ENCODE measurements around the gene NPEPL1. TPM values are rescaled to one million over a fixed set of nuclear protein-coding genes. Genes with fewer than 3 reads are reported as not detected.
"Not testable (repeated sequence)": the region's sequence is repeated elsewhere in the genome, so short reads cannot be mapped to it uniquely, and the experiment has no call there.

Gene NPEPL1
- total and polyA plus RNA-seq, 8 donors: 15.3 to 134 (median 37.8) TPM

DNA sequence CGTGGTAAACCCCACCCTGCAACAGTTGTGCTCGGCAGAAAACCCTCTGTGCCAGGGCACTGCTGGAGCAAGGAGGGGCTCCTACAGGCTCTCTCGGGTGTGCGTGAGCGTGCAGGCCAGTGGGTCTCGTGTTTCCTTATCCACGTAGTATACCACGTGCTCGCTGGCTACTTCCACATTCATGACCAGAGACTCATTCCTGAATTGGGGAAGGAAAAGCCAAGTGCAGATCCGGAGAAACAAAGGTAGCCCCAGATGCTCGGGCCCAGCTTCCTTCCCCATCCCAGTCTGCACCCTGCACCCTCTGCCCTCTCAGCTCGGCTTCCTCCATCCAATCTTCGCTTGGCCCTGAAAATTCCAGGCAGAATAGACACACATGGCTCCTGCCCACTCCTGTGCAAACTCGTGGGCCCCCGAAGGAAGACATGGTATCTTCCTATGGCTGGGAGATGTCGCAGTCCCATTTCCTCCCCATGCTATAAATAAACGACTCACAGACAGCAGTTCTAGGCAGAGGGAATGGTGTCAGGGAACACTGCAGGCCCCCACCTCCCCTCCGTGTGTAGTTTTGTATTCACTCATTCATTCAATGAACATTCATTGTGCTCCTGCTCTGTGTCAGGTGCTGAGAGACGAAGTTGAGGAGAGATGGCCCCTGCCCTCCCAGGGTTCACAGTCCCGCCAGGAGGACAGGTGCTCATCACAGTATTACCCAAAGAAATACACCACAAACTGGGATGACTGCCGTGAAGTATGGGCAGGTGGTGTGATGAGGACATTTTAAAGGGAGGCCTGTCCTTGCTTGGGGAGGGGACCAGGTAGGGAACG is 29.6 kb downstream of the NPEPL1 start:
- no peaks in the 10 kb centered on the region for H3K36me3 ChIP-seq
- peaks cover 0 to 44% (median 9%) of the 10 kb centered on the region in 3 donors for H3K27me3 ChIP-seq
- no peaks in the 10 kb centered on the region for H3K4me1 ChIP-seq
- intact Hi-C loops (cut with DNase I; ENCODE audit: low total_unique reads): no loop called here
- TF ChIP-seq EP300 (IDR thresholded peaks at IDR 0.05) (no peak), POLR2A (IDR thresholded peaks at IDR 0.05) (no peak), CTCF (IDR thresholded peaks at IDR 0.05) (no peak), POLR2AphosphoS5 (IDR thresholded peaks at IDR 0.05) (no peak)
- WGBS, 5 donors: 57 to 76% (median 66%) methylated on average over 22 of the region's 22 CpGs
- no peaks in the 10 kb centered on the region for H3K9me3 ChIP-seq
- DNase-seq: peak; percentile 9 to 25
- H3K27ac ChIP-seq: no peak overlapping the region
- no peak overlapping the region for H3K4me3 ChIP-seq

DNA sequence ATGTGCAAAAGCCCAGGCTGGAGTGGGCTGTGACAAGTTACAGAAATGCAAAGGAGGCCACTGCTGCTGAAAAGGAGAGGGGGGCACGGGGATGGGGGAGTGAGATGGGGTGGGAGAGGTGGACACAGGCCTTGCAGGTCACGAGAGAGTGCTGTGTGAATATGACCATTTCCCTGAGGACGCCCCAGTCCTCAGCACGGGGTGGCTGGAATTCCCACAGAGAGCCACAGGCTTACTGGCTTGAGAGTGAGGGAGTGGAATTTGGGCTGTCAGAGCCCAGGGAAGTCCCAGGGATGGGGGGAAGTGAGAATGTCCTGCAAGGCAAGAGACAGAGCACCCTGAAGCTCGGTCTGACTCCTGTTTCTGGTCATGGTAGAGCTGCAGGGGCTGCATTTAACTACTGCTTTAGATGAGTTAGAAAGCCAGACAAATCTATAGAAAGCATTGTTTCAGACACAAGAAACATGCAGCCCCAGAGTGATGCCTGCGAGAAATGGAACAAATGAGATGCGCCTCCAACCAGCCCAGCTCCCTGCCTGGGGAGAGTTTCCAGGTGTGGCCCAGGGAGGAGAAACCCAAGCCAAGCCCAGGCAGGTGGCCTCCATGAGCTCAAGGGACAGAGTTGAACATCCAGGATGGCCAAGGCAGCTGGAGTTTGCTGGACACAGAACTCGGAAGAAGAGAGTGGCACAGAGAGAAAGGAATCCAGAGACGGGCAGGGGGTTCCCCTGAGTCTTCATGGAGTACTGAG is 30.5 kb downstream of the NPEPL1 start:
- Histone ChIP-seq H3K27ac (no peak overlapping the region), H3K4me3 (no peak overlapping the region), H3K9me3 (peaks cover 0 to 6% (median 0%) of the 10 kb centered on the region in 4 donors), H3K4me1 (no peaks in the 10 kb centered on the region), H3K27me3 (peaks cover 0 to 44% (median 9%) of the 10 kb centered on the region in 3 donors), H3K36me3 (no peaks in the 10 kb centered on the region)
- intact Hi-C loops (cut with DNase I; ENCODE audit: low total_unique reads): no loop called here
- TF ChIP-seq POLR2AphosphoS5 (IDR thresholded peaks at IDR 0.05) (no peak), CTCF (IDR thresholded peaks at IDR 0.05) (no peak), EP300 (IDR thresholded peaks at IDR 0.05) (no peak), POLR2A (IDR thresholded peaks at IDR 0.05) (no peak)
- 69 to 85% (median 71%) methylated on average over 9 of the region's 9 CpGs for WGBS, 5 donors
- DNase-seq: peak in 1 of 2 donors; percentile 1

DNA sequence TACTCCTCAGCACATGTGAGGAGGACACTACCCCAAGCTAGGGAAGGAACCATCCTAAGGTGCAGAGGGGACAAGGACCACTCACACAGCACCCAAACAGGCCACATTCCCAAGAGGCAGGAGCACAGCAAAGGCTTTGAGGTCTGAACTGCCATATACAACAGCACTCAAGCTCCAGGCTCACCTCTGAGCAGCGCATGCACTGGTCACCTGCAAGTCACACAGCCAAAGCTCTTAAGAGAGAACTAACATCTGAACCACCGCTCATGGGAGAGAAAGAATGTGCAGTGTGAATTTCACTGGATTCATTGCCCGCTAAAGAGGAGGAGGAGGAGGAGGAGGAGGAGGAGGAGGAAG is 31.0 kb downstream of the NPEPL1 start:
- no peaks in the 10 kb centered on the region for H3K36me3 ChIP-seq
- WGBS, 5 donors: 75 to 94% (median 89%) methylated on average over 3 of the region's 3 CpGs
- H3K27ac ChIP-seq: no peak overlapping the region
- H3K4me3 ChIP-seq: no peak overlapping the region
- DNase-seq: peak in 1 of 2 donors; percentile 0
- H3K9me3 ChIP-seq: peaks cover 0 to 6% (median 0%) of the 10 kb centered on the region in 4 donors
- no peaks in the 10 kb centered on the region for H3K4me1 ChIP-seq
- H3K27me3 ChIP-seq: peaks cover 0 to 44% (median 9%) of the 10 kb centered on the region in 3 donors
- intact Hi-C loops (cut with DNase I; ENCODE audit: low total_unique reads): no loop called here
- no peak for TF ChIP-seq POLR2AphosphoS5 (IDR thresholded peaks at IDR 0.05)
- no peak for TF ChIP-seq CTCF (IDR thresholded peaks at IDR 0.05)
- TF ChIP-seq EP300 (IDR thresholded peaks at IDR 0.05): no peak
- TF ChIP-seq POLR2A (IDR thresholded peaks at IDR 0.05): no peak

DNA sequence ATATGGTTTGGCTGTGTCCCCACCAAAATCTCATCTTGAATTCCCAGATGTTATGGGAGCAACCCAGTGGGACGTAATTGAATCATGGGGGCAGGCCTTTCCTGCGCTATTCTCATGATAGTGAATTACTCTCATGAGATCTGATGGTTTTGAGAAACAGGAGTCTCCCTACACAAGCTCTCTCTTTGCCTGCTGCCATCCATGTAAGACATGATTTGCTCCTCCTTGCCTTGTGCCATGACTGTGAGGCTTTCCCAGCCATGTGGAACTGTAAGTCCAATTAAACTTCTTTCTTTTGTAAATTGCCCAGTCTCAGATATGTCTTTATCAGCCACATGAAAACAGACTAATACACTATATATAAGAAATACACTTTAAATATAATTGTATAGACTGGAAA is 33.6 kb downstream of the NPEPL1 start:
- H3K36me3 ChIP-seq; H3K4me1 ChIP-seq; intact Hi-C loops (cut with DNase I; ENCODE audit: low total_unique reads); H3K27ac ChIP-seq; H3K9me3 ChIP-seq; DNase-seq; H3K4me3 ChIP-seq: not testable (repeated sequence)
- peaks cover 0 to 25% (median 9%) of the 10 kb centered on the region in 3 donors for H3K27me3 ChIP-seq
- 46 to 92% (median 90%) methylated on average over 2 of the region's 2 CpGs for WGBS, 5 donors
